Muscle of leg (tissue), 11 donors: ENCODE results near the gene HELZ. TPM values are rescaled to one million over a fixed set of nuclear protein-coding genes. Genes with fewer than 3 reads are reported as not detected.
"Not testable (repeated sequence)": the region's sequence is repeated elsewhere in the genome, so short reads cannot be mapped to it uniquely, and the experiment has no call there.

Experiments
- DNase-seq: peaks from one replicate; pipeline ENCODE4 v3.0.0; 2013
- H3K27ac ChIP-seq: one replicate; pipeline ENCODE4 v1.5.1; 2013; ENCODE audit warnings: mild to moderate bottlenecking, low read length, control low read depth
- H3K27me3 ChIP-seq: one replicate; pipeline ENCODE4 v1.6.1; 2013; ENCODE audit warnings: low read length; ENCODE audit not compliant: control insufficient read depth, insufficient read depth
- H3K36me3 ChIP-seq: one replicate; pipeline ENCODE4 v1.6.1; 2013; ENCODE audit warnings: low read length; ENCODE audit not compliant: control insufficient read depth, insufficient read depth
- H3K4me1 ChIP-seq: one replicate; pipeline ENCODE4 v1.6.1; 2013; ENCODE audit warnings: low read length; ENCODE audit not compliant: control insufficient read depth, insufficient read depth
- H3K4me3 ChIP-seq: one replicate; pipeline ENCODE4 v1.5.1; 2013; ENCODE audit warnings: low read length, control low read depth
- H3K9me3 ChIP-seq: replicated peaks from 2 replicates; pipeline ENCODE4 v1.6.1; 2013; ENCODE audit warnings: low read depth, low read length; ENCODE audit not compliant: control insufficient read depth
- WGBS: methylation state at CpG from one replicate; pipeline ENCODE4 v1.1.5; 2013; ENCODE audit warnings: missing lambda C conversion rate; ENCODE audit not compliant: insufficient coverage; 5-methylcytosine and 5-hydroxymethylcytosine counted together
- polyA plus RNA-seq, 8 donors: library from polyadenylated mRNA; unstranded; fragments of 120-200 nt; gene quantifications; one replicate each; pipeline versions ENCODE4 v1.2.1 to v1.2.3, GENCODE V29; 2013; ENCODE audit warnings: inconsistent platforms in 1 of 8, low replicate concordance in 1 of 8; ENCODE audit not compliant: insufficient read length in 8 of 8, insufficient read depth in 1 of 8
- total RNA-seq: library from RNA; stranded (reverse); fragments of 120-200 nt; gene quantifications from one replicate; pipeline ENCODE4 v1.2.4, GENCODE V29; 2013

Gene HELZ
- total and polyA plus RNA-seq, 9 donors: 12.6 to 41.5 (median 20.0) TPM

DNA sequence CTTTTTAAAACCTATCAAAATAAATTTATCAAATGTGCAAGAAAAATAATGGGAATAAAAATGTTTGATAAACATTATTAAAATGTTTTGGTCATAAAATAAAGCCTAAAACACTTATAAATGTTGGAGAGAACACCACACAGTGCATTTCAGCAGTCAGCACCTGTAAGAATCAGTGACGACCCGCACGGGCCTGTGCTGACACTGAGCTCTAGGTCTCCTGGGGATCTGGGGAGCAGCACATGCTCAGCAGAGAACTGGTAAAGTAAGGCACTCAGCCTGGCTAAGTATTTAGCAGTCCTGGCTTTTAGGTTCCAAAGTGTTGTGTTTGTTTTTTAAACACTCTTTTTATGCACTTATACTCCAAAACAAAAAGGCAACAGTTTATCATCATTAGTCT lies 46.9 kb downstream of the HELZ start:
- Histone ChIP-seq H3K27ac (no peak overlapping the region), H3K4me3 (no peak overlapping the region), H3K27me3 (no peaks in the 10 kb centered on the region), H3K9me3 (no peaks in the 10 kb centered on the region), H3K4me1 (no peaks in the 10 kb centered on the region), H3K36me3 (peaks cover 28% of the 10 kb centered on the region)
- DNase-seq: no peak
- WGBS: 90% methylated on average over 2 of the region's 3 CpGs

DNA sequence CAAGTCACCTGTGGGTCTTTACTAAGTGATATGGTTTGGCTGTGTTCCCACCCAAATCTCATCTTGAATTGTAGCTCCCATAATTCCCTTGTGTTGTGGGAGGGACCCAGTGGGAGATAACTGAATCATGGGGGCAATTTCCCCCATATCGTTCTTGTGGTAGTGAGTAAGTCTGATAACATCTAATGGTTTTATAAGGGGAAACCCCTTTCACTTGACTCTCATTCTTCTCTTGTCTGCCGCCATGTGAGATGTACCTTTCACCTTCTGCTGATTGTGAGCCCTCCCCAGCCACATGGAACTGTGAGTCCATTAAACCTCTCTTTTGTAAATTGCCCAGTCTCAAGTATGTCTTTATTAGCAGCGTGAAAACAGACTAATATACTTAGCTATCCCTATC lies 48.0 kb downstream of the HELZ start:
- H3K27me3 ChIP-seq, H3K27ac ChIP-seq, H3K4me1 ChIP-seq, H3K4me3 ChIP-seq, DNase-seq, H3K9me3 ChIP-seq: not testable (repeated sequence)
- 100% methylated on average over 2 of the region's 3 CpGs for WGBS
- peaks cover 23% of the 10 kb centered on the region for H3K36me3 ChIP-seq

DNA sequence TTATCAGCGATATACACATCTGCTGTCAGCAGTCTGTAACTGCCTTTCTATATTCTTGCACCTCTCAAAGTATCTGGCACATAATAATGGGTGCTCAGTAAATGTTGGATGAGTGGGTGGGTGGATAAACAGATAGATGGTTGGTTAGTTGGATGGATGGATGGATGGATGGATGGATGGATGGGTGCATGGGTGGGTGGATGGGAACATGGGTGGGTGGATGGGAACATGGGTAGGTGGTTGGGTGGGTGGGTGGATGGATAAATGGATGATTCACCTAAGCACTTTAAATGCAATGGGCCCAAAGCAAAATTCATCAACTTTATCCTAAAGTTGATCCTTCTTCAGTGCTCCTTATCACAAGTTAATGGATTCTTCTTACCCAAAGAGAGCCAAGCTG lies 48.6 kb downstream of the HELZ start:
- no peak overlapping the region for H3K27ac ChIP-seq
- no peaks in the 10 kb centered on the region for H3K27me3 ChIP-seq
- no CpG with 5 or more reads among the region's 1 CpG for WGBS
- no peaks in the 10 kb centered on the region for H3K4me1 ChIP-seq
- no peak overlapping the region for H3K4me3 ChIP-seq
- H3K9me3 ChIP-seq: no peaks in the 10 kb centered on the region
- no peak for DNase-seq
- H3K36me3 ChIP-seq: peaks cover 23% of the 10 kb centered on the region

DNA sequence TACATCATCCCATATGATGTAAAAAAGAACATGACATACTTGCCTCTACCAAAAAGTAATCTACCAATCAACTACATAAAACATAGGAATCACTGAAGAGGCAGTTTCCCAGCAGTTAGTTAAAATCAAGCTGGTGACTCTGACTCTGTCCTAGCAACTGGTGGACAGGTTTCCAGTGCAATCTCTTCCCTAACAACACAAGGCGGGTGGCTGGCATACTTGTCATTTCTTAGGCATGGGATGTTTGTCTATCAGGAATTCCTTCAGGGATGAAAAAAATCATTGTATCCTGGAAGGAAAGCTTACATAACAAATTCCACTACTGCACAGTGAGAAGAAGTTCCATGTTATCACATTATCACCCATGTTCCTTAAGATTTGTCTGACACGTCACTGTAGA lies 50.9 kb downstream of the HELZ start:
- no peak overlapping the region for H3K4me3 ChIP-seq
- no peaks in the 10 kb centered on the region for H3K9me3 ChIP-seq
- no peaks in the 10 kb centered on the region for H3K4me1 ChIP-seq
- no peak overlapping the region for H3K27ac ChIP-seq
- no peaks in the 10 kb centered on the region for H3K27me3 ChIP-seq
- no peak for DNase-seq
- WGBS: no CpG with 5 or more reads among the region's 2 CpGs
- peaks cover 17% of the 10 kb centered on the region for H3K36me3 ChIP-seq

DNA sequence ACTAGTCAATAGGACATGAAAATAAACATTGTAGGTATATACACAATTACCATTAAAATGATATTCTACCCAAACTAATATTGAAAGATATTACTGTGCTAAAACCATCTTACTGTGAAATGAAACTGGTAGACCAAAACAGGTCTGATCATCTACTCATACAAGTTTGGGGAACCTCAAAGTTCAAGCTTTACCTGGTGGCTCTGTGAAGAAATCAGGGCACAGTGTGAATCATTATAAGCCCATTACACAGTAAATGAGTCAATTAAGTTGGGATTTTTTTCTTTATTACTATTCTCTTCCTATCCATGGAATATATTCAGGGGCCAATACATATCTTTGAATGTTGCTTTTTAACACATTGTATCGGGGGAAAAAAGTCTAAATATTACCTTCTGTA lies 57.1 kb downstream of the HELZ start:
- Histone ChIP-seq H3K27ac (no peak overlapping the region), H3K27me3 (no peaks in the 10 kb centered on the region), H3K9me3 (no peaks in the 10 kb centered on the region), H3K36me3 (peaks cover 14% of the 10 kb centered on the region), H3K4me1 (no peaks in the 10 kb centered on the region), H3K4me3 (no peak overlapping the region)
- no peak for DNase-seq
- 100% methylated on average over 1 of the region's 1 CpG for WGBS

DNA sequence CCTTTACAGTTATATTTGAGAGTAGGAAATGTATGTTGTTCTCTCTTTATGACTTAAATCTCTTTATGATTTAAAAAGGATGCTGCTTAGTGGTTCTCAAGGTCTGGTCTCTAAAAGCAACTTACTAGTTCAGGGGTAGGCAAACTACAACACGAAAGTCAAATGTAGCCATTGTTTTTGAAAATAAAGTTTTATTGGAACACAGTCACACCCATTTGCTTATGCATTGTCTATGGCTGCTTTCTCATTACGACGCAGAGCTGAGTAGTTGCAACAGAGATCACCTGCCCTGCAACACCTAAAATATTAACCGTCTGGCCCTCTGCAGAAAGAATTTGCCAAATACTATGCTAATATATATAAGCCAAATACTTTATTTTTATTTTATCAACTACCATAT lies 58.2 kb downstream of the HELZ start:
- no peak overlapping the region for H3K27ac ChIP-seq
- H3K9me3 ChIP-seq: no peaks in the 10 kb centered on the region
- H3K4me3 ChIP-seq: no peak overlapping the region
- WGBS: no CpG with 5 or more reads among the region's 4 CpGs
- DNase-seq: no peak
- H3K27me3 ChIP-seq: no peaks in the 10 kb centered on the region
- peaks cover 16% of the 10 kb centered on the region for H3K36me3 ChIP-seq
- no peaks in the 10 kb centered on the region for H3K4me1 ChIP-seq

DNA sequence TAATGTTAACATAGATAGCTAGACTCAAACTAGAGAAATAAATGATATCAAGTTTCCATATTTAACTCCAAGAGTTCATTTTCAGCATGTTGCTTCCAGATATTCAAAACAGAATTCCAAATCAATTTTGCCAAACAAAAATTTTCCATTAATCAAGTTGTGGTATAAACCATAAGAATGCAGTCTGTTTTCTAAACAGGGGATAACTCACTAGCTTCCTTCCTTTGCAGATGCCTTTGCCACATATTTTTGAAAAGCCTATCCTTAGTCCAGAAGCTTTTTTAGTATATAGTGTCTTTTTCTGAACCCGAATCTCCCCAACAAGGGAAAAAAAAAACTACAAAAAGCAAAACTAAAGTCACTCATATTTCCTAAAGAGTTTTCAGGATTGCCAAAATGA lies 61.5 kb downstream of the HELZ start:
- no peak for DNase-seq
- Histone ChIP-seq H3K27ac (no peak overlapping the region), H3K9me3 (no peaks in the 10 kb centered on the region), H3K27me3 (no peaks in the 10 kb centered on the region), H3K4me1 (no peaks in the 10 kb centered on the region), H3K36me3 (peaks cover 12% of the 10 kb centered on the region), H3K4me3 (no peak overlapping the region)
- no CpG with 5 or more reads among the region's 1 CpG for WGBS

DNA sequence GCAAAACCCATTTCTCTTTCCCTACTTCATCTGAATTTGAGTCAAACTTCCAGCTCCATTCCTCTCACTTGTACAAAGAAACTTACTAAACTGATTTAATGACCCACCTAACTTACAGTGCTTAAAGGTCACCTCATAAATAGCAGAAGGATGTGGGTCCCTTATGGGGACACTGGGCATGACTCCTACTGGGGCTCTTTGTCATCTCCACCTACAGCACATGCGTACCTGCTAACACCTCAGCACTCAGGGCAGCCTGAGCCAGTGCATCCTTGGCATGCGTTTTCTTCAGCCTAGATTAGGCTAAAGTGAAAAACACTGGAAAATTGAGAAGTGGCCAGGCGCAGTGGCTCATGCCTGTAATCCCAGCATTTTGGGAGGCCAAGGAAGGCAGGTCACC lies 63.2 kb downstream of the HELZ start:
- DNase-seq: no peak
- 50% methylated on average over 1 of the region's 3 CpGs for WGBS
- Histone ChIP-seq H3K27ac (no peak overlapping the region), H3K4me1 (no peaks in the 10 kb centered on the region), H3K36me3 (peaks cover 8% of the 10 kb centered on the region), H3K27me3 (no peaks in the 10 kb centered on the region), H3K4me3 (no peak overlapping the region), H3K9me3 (no peaks in the 10 kb centered on the region)

DNA sequence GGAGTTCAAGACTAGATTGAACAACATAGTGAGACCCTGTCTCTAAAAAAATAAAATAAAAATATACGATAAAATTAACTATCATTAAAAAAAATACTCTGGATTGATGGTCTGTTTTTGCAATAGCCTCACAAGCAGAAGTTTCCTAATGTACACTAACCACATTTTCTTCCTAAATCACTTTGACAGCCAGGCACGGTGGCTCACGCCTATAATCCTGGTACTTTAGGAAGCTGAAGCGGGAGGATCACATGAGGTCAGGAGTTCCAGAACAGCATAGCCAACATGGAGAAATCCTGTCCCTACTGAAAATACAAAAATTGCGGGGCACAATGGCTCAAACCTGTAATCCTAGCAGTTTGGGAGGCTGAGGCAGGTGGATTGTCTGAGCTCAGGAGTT lies 64.7 kb downstream of the HELZ start:
- Histone ChIP-seq H3K27ac (no peak overlapping the region), H3K4me1 (no peaks in the 10 kb centered on the region), H3K9me3 (no peaks in the 10 kb centered on the region), H3K36me3 (peaks cover 8% of the 10 kb centered on the region), H3K4me3 (no peak overlapping the region), H3K27me3 (no peaks in the 10 kb centered on the region)
- 100% methylated on average over 1 of the region's 5 CpGs for WGBS
- no peak for DNase-seq

DNA sequence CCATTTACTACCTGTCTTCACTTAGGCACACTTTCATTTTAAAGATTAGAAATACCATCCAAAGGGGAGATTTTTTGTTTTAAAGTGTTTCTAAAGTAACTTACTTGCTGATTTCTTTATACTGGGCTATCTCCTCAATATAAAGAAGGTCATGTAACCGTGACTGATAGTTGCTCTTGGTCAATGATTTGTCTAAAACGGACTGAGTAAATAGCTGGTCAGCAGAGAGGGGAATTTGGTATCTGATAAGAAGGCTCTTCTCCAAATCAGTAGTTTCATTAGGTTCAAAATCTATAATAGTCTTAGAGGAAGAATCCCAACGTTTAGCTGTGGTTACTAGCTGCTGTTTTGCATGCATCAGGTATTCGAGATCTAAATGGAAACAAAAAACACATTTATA lies 66.4 kb downstream of the HELZ start:
- WGBS: no CpG with 5 or more reads among the region's 4 CpGs
- no peak overlapping the region for H3K27ac ChIP-seq
- no peaks in the 10 kb centered on the region for H3K4me1 ChIP-seq
- H3K9me3 ChIP-seq: no peaks in the 10 kb centered on the region
- H3K4me3 ChIP-seq: no peak overlapping the region
- H3K27me3 ChIP-seq: no peaks in the 10 kb centered on the region
- no peak for DNase-seq
- H3K36me3 ChIP-seq: peaks cover 11% of the 10 kb centered on the region

DNA sequence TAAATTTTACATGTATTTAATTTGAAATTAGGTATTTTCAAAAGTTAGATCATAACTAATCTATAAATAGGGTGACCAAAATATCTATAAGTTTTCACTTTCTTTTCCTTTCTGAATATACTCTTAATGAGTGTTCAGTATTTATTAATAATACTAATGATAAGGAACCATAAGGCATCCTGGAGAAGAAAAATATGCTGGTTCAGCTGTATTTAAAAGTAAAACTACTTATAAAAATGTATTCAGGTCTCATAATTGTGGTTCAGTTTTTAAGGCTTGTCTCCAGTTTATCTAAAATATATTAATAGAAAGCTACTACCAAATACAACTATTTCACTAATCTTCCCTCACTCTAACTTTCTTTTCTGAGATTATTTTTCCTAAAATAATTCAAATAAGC lies 67.3 kb downstream of the HELZ start:
- Histone ChIP-seq H3K9me3 (no peaks in the 10 kb centered on the region), H3K27ac (no peak overlapping the region), H3K4me1 (no peaks in the 10 kb centered on the region), H3K4me3 (no peak overlapping the region), H3K27me3 (no peaks in the 10 kb centered on the region), H3K36me3 (peaks cover 11% of the 10 kb centered on the region)
- DNase-seq: no peak
